Activated naive CD4-positive, alpha-beta T cell treated with anti-CD3 and anti-CD28 coated beads for 36 hours (primary cell): ENCODE results near the gene HOXA4. TPM values are rescaled to one million over a fixed set of nuclear protein-coding genes. Genes with fewer than 3 reads are reported as not detected.

Experiments
- CTCF ChIA-PET: fragments of 350-600 bp; sonication (Branson Sonifier 250); formaldehyde crosslinking; loops from one replicate; lab custom pipeline; 2021; ENCODE audit warnings: antibody characterized with exemption; lab: Charles Lee
- DNase-seq: peaks from one replicate; pipeline ENCODE4 v3.0.0-alpha.2; 2020
- H3K27ac Mint-ChIP-seq: one replicate; pipeline ENCODE4 v1.8.0; 2021; ENCODE audit warnings: mild to moderate bottlenecking, mixed read lengths
- H3K27me3 Mint-ChIP-seq: one replicate; pipeline ENCODE4 v1.8.0; 2021; ENCODE audit warnings: low read depth, mixed read lengths
- H3K36me3 Mint-ChIP-seq: one replicate; pipeline ENCODE4 v1.8.0; 2021; ENCODE audit warnings: low read depth, mixed read lengths
- H3K4me1 Mint-ChIP-seq: one replicate; pipeline ENCODE4 v1.8.0; 2021; ENCODE audit warnings: low read depth, mixed read lengths
- H3K4me3 Mint-ChIP-seq: one replicate; pipeline ENCODE4 v1.8.0; 2021; ENCODE audit warnings: mild to moderate bottlenecking, moderate library complexity, mixed read lengths
- H3K9me3 Mint-ChIP-seq: one replicate; pipeline ENCODE4 v1.8.0; 2021; ENCODE audit warnings: mixed read lengths
- intact Hi-C: fragments of 100-400 bp; cut with micrococcal nuclease; formaldehyde crosslinking; loops from one replicate; pipeline ENCODE4 v1.15.1; 2023
- total RNA-seq, 2 experiments: library from RNA; stranded (reverse); gene quantifications; one replicate each; pipeline ENCODE4 v1.2.3, GENCODE V29; 2021

HOXA4 gene
- total RNA-seq, 2 experiments from 2014 or later = 0.14 TPM; not detected in 1

DNA sequence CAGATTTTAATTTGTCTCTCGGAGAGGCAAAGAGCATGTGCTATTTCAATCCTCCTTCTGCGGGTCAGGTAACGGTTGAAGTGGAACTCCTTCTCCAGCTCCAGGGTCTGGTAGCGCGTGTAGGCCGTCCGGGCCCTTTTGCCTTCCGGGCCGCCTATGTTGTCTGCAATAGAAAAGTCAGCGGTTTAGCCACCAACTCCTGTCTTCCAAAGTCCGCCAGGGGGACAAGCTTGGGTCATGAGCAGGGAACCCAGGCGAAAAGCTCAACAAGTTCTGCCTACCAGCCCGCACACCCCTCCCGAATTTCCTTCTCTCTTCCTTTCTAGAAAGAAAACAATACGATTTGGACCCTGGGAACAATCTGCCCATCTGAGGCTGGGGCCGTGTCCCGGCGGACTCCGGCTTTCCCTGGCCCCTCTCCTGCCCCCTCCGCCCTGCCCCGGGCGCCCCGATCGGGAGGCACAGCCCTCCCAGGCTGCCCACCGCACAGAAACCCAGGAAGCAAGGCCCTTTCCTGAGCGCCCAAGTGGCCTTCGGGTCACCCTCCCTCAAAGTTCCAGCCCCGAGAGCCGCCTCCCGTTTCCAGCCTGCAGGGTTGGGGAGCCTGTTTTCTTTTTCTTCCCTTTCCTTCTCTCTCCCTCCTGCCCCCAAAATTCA is 11.5 kb upstream of the HOXA4 start:
- Mint-ChIP-seq H3K36me3 (no peaks in the 10 kb centered on the region), H3K4me3 (no peak overlapping the region), H3K9me3 (no peaks in the 10 kb centered on the region), H3K27me3 (peaks cover 60% of the 10 kb centered on the region), H3K27ac (no peak overlapping the region), H3K4me1 (no peaks in the 10 kb centered on the region)
- CTCF ChIA-PET = interaction anchor here (0.7 kb wide), 1 partner anchor 37 kb away, joined by 3 read pairs; no protein-coding TSS in a partner anchor
- intact Hi-C loops = no loop called here
- no peak for DNase-seq

DNA sequence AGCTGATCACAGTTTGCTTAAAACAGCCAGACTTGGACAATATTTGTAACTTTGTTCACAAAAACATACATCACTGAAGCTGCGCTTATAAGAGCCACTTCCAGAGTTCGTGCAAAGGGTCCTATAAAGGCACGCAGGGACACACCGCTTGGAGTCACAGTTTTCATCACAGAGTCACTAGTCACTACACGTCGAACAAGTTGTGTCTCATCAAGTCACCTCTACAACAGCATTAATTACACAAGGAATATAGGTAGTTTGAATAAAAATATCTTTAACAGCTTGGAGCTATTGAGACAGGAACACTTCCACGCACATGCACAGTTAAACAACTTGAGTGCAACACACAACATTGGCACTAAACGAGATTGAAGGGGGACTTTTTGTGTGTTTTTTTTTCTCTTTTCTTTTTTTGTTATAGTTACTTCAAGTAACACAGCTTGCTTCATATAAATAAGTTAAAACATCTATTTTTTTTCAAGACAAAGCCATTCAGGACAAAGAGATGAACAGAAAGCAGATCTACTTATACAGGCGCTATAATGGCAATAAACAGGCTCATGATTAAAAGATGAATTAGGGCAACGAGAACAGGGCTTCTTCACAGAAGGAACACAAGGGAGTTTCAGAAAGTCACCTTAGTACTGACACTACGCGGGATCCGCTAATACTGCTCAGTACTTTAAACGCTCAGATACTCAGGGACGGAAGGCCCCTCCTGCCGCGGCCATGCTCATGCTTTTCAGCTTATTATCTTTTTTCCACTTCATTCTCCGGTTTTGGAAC is 10.8 kb upstream of the HOXA4 start:
- Mint-ChIP-seq H3K27ac (no peak overlapping the region), H3K9me3 (no peaks in the 10 kb centered on the region), H3K27me3 (peaks cover 56% of the 10 kb centered on the region), H3K4me1 (no peaks in the 10 kb centered on the region), H3K4me3 (no peak overlapping the region), H3K36me3 (no peaks in the 10 kb centered on the region)
- DNase-seq = no peak
- intact Hi-C loops = no loop called here
- CTCF ChIA-PET = interaction anchor here (0.7 kb wide), 1 partner anchor 38 kb away, joined by 3 read pairs; no protein-coding TSS in a partner anchor

DNA sequence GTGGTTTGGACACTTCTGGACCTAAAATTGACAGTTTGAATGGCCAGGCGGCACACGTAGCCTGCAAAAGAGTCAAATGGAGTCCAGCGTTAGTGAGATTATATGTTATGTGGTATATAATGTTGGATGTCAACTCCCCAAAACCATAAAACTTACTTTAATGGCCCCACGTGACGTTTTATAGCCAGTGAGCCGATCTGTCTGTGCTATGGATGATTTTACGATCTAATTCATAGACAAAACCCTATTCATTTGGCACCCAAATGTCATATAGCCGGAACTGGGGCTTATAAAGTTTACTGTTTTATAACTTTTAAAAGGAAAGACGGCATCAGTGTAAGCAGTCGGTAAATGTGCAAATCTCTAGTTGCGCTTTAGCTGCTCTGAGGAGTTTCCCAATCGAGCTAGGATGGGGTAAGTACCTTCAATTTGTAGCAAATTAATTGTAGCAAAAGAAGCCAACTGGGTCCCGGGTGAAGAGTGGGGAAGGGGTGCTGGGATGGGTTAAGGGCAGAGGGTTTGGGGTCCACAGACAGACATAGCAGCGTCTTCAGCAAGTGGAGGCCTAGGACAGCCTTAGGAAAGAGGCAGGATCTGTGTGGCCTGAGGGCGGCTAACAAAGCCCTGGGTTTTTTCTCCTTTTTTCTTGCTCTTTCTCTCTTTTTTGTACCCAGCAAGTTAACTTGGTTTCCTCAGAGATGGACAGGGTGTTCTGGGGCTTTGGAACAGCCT is 9.7 kb upstream of the HOXA4 start:
- no peaks in the 10 kb centered on the region for H3K36me3 Mint-ChIP-seq
- intact Hi-C loops = no loop called here
- DNase-seq = no peak

DNA sequence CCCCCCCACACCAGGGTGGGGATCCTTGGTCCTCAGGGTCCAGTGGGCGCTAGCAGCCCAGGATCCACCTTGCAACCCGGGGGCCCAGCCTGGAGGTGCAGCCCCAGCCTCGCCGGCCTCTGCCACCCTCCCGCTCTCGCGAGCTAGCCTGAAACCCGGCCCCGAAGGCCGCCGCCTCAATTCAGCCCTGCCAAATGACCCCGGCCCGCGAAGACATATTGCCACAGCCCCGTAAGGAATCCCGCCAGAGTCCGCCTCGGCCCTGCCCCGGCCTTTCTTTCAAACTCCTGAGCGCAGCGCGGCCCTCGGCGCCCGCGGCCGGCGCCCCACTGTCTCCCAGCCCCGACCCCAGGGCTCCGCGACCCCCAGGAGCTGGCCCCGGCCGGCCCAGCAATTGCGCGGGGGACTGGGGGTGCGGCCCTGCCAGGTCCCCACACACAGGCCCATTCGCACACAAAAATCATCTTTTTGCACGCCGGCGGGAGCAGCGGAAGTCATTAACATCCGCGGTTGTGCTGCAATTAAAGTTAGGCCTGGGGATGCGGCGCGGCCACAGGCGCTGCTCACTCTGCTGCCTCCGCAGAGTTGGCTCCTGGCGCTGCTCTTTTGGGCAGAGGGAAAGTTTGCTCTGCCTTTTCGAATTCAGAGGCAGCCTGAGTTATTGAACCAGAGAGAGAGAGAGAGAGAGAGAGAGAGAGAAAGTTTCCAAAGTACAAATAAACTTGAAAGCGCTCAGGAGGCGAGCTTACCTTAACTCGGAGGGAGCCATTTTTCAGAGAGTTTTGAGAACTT is 9.0 kb upstream of the HOXA4 start:
- Mint-ChIP-seq H3K9me3 (no peaks in the 10 kb centered on the region), H3K4me3 (no peak overlapping the region), H3K27ac (no peak overlapping the region), H3K36me3 (no peaks in the 10 kb centered on the region), H3K4me1 (peaks cover 9% of the 10 kb centered on the region), H3K27me3 (peaks cover 57% of the 10 kb centered on the region)
- intact Hi-C loops = no loop called here
- CTCF ChIA-PET = interaction anchor here (1.9 kb wide), 1 partner anchor 11 kb away, joined by 8 read pairs; no protein-coding TSS in a partner anchor
- no peak for DNase-seq

More for the DNA sequence above, 9.7 kb upstream of the HOXA4 start:
- H3K9me3 Mint-ChIP-seq = no peaks in the 10 kb centered on the region
- CTCF ChIA-PET = interaction anchor here (1.9 kb wide), 1 partner anchor 10 kb away, joined by 8 read pairs; no protein-coding TSS in a partner anchor
- no peak overlapping the region for H3K27ac Mint-ChIP-seq
- peaks cover 59% of the 10 kb centered on the region for H3K27me3 Mint-ChIP-seq
- H3K4me3 Mint-ChIP-seq = no peak overlapping the region
- H3K4me1 Mint-ChIP-seq = peaks cover 3% of the 10 kb centered on the region

DNA sequence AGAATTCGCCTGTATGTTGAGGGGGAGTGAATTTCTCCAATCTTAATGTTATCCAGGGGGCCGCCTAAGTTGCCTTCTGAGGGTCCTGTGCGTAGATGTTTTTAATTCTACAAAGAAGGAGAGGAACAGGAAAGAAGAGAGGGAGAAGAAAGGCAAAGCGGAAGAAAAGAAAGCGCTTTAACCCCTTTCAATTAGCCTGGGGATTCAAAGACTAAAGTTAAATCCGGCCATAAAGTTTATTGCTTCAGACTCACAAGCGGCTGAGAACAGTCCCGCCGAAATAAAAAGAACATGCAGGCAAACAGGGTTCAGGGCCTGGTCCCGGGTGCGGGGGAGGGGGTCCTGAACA is 8.4 kb upstream of the HOXA4 start:
- CTCF ChIA-PET = interaction anchor here (1.9 kb wide), 1 partner anchor 11 kb away, joined by 8 read pairs; no protein-coding TSS in a partner anchor

DNA sequence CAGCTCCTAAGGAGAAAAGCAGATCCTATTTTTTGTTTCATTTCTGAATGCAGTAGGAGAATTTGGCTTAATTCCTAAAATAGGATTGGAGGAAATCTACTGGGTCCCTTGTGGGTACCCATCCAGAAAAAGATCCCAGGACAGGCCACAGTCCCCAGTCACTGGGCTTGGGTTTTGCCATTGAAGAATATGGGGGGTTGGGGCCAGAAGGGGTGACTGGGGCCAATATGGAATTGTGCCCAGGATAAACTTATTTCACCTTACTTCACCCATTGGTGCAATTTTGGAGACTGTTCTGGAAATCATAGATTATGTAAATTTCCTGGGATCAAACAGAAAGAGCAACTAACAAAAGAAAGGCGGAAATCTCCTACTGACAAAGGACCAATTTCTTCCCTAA is 7.9 kb upstream of the HOXA4 start:
- Mint-ChIP-seq H3K4me3 (no peak overlapping the region), H3K27me3 (peaks cover 55% of the 10 kb centered on the region), H3K27ac (no peak overlapping the region), H3K36me3 (no peaks in the 10 kb centered on the region), H3K9me3 (no peaks in the 10 kb centered on the region), H3K4me1 (peaks cover 19% of the 10 kb centered on the region)
- CTCF ChIA-PET = no interaction called here
- no peak for DNase-seq
- intact Hi-C loops = no loop called here

More for the DNA sequence above, 8.4 kb upstream of the HOXA4 start:
- intact Hi-C loops = no loop called here
- Mint-ChIP-seq H3K27ac (no peak overlapping the region), H3K4me1 (peaks cover 15% of the 10 kb centered on the region), H3K27me3 (peaks cover 54% of the 10 kb centered on the region), H3K9me3 (no peaks in the 10 kb centered on the region), H3K4me3 (no peak overlapping the region), H3K36me3 (no peaks in the 10 kb centered on the region)
- DNase-seq = no peak

DNA sequence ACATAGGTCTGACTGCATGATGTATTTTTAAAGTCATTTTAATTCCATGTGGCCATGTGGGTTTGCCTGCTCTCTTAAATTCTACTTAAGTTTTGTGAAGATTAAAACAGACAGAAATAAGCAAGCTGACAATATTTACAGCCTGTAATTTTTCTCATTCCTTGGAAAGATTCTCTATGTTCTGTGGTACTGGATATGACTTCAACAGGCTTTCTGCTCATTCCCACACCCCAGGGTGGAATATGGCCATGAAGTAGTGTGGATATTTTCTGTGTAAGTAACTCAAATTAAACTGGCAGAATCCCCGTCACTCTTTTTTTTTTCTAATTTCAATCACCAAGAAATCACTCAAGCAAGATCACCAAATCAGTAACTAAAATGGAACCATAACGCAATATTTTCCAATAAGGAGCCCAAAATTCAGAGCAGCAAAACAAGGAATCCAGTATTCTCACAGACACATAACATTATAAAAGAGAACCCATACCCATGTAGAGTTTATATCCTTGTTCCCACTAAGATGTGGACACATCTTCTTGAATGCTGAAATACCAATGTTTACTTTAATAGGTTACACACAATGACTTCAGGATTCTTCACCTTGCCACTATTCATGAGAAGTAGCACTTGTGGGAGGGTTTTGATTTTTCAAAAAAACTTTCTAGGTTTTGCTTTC is 7.2 kb upstream of the HOXA4 start:
- Mint-ChIP-seq H3K4me3 (no peak overlapping the region), H3K4me1 (peaks cover 19% of the 10 kb centered on the region), H3K36me3 (no peaks in the 10 kb centered on the region), H3K9me3 (no peaks in the 10 kb centered on the region), H3K27me3 (peaks cover 59% of the 10 kb centered on the region), H3K27ac (no peak overlapping the region)
- DNase-seq = no peak
- intact Hi-C loops = no loop called here
- CTCF ChIA-PET = no interaction called here

DNA sequence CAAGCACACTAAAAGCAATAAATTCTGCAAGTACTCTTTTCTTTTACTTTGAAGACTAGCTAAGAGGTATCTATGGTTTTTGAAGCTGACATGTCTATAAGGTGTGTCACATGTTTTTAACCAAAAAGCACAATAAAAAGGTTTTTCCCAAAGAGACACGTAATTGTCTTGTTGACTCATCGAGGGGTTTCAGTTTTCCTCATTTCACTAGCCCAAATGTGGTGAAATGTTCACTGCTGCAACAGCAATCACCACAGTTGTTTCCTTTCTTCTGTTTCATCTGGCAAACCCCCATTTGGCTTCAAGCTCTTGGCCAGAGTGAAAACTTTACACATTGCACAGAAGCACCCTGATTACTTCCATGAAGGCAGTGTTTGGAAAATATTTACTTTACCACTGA is 3.8 kb upstream of the HOXA4 start:
- Mint-ChIP-seq H3K27ac (peak overlapping the region; percentile 51), H3K36me3 (no peaks in the 10 kb centered on the region), H3K4me3 (no peak overlapping the region), H3K27me3 (peaks cover 54% of the 10 kb centered on the region), H3K4me1 (peaks cover 19% of the 10 kb centered on the region), H3K9me3 (no peaks in the 10 kb centered on the region)
- CTCF ChIA-PET = interaction anchor here (0.7 to 1.1 kb wide), 3 partner anchors 27 to 452 kb away, joined by 3 to 5 read pairs (median 5); no protein-coding TSS in a partner anchor
- intact Hi-C loops = loop anchor here (1.0 to 2.0 kb wide), 6 partner anchors 16 to 980 kb away; partner anchors contain the start of gene SKAP2
- peak; percentile 64 for DNase-seq

DNA sequence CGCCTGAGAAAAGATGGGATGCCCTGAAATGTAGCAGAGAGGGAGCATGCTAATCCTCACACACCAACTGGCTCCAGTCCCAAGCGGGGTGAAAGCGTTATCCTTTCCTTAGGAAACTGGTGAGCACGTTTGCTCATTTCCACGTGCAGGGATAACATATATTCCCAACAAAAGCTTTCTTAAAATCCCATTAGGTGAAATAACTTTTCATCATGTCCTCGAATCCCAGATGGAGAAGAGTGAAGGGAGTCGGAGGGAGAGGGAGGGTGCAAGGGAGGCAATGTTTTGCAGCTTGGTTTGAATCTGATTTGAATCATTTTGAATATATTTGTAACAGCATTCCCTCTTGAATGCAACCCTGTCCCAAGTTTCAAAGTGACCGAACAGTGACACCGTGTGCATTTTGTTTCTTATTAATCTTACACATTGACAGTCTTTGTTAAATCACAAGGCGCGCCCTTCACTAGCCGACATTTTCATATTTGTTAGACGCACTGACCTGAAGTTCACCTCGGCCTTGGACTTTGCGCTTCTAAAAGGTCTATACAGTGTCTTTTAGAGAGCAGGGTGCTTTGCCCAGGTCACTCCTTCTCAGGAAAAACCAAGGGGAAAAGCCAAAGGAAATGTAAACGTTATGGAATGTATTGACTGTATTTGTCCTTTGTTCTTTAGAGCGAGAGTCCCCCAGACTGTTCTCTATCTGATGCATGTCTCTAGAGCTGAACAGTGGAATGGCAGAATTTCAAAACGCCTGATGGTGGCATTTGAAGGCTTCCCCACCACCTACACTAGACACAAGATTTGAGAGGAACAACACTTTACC is 3.1 kb upstream of the HOXA4 start:
- CTCF ChIA-PET = interaction anchor here (1.1 to 1.2 kb wide), 2 partner anchors 10 to 444 kb away, joined by 3 read pairs; partner anchors contain the start of gene HOXA5
- Mint-ChIP-seq H3K9me3 (no peaks in the 10 kb centered on the region), H3K27ac (peak overlapping the region; percentile 17), H3K27me3 (peaks cover 54% of the 10 kb centered on the region), H3K4me1 (peaks cover 19% of the 10 kb centered on the region), H3K36me3 (no peaks in the 10 kb centered on the region), H3K4me3 (no peak overlapping the region)
- intact Hi-C loops = loop anchor here (1.0 to 2.0 kb wide), 6 partner anchors 17 to 979 kb away; partner anchors contain the start of gene SKAP2
- no peak for DNase-seq

DNA sequence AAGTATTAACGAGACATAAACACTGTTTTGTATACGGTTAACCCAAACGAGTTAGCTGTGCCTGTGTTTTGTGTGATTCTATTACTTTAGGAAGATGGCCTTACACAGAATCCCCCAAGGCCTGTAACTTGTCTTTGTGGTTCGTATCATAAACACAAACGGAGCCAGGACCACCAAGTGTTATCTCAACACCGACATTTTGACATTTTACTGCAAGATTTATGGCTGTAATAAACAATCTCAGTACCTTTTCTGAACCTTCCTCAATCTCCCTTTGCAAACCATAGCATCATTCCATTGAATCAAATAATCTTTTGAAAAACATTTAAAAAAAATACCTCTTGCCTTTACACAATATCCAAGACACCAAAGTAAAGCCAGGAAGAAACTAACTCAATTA is 2.4 kb upstream of the HOXA4 start:
- no peak for DNase-seq
- H3K36me3 Mint-ChIP-seq = no peaks in the 10 kb centered on the region
- no peak overlapping the region for H3K27ac Mint-ChIP-seq
- peaks cover 19% of the 10 kb centered on the region for H3K4me1 Mint-ChIP-seq
- CTCF ChIA-PET = interaction anchor here (1.2 kb wide), 1 partner anchor 11 kb away, joined by 3 read pairs; the partner anchor contains the start of gene HOXA5
- no peak overlapping the region for H3K4me3 Mint-ChIP-seq
- no peaks in the 10 kb centered on the region for H3K9me3 Mint-ChIP-seq
- intact Hi-C loops = no loop called here
- peaks cover 52% of the 10 kb centered on the region for H3K27me3 Mint-ChIP-seq
